Measurements from ENCODE around the gene CXorf65. TPM values are rescaled to one million over a fixed set of nuclear protein-coding genes. Genes with fewer than 3 reads are reported as not detected.

Gene CXorf65
- polyA plus RNA-seq, 3 donors = 0.69 TPM; not detected in 2

- no peak for DNase-seq (ENCODE audit: low read depth in 3 of 3, low spot score in 2 of 3)
Measured at GRCh38 chrX:71107762-71108360, 1.3 kb upstream of the CXorf65 start.

GRCh38 chrX:71107245-71107644 lies 705 bp upstream of the CXorf65 start:
- DNase-seq (ENCODE audit: low read depth in 3 of 3, low spot score in 2 of 3) = no peak

GRCh38 chrX:71105628-71106027 lies 912 bp downstream of the CXorf65 start:
- no peak for DNase-seq (ENCODE audit: low read depth in 3 of 3, low spot score in 2 of 3)

GRCh38 chrX:71103110-71103983 lies 3.2 kb downstream of the CXorf65 start:
- DNase-seq (ENCODE audit: low read depth in 3 of 3, low spot score in 2 of 3) = no peak

DNA sequence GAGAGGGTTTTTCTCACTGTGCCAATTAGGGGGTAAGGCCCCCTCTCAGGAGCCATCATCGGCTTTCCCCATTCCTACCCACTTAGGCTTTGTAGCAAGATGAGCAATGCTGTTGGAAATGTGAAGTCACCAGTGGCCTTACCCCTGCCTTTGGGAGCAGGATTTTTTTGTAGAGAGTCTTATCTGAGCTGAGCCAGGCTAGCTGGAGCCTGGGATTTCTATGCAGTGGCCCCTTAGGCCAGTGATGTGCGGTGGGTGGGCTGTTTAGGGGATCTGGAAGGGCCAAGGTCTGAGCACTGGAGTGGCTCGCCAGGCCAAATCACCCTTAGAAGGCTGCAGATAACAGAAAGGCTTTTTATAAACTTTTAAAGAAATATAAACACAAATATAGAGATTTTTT lies 4.2 kb downstream of the CXorf65 start:
- DNase-seq (ENCODE audit: low read depth in 3 of 3, low spot score in 2 of 3) = no peak

- no peak for DNase-seq (ENCODE audit: low read depth in 3 of 3, low spot score in 2 of 3)
Measured at GRCh38 chrX:71100581-71101505, 5.7 kb downstream of the CXorf65 start.

- no peak for DNase-seq (ENCODE audit: low read depth in 3 of 3, low spot score in 2 of 3)
Measured at GRCh38 chrX:71099736-71100135, 6.8 kb downstream of the CXorf65 start.

- DNase-seq (ENCODE audit: low read depth in 3 of 3, low spot score in 2 of 3) = no peak
Measured at GRCh38 chrX:71098951-71099506, 7.5 kb downstream of the CXorf65 start.

DNA sequence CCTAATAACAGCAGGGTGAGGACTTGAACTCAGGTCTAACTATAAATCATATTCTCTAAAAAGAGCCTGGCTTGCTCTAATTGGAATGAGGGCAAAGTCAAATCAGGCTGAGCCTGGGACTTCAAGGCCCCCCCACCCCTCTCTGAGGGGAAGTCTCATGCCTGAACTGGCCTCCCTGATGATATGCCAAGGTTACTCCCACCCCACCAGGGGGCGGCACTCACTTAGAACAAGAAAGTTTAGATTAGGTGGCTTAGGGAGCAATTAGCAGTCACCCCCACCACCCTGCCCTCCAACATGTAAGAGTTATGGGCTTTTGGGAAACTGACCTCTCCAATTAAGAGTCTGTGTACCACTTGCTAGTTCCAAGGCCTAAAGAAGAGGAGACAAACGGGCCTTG lies 8.2 kb downstream of the CXorf65 start:
- no peak for DNase-seq (ENCODE audit: low read depth in 3 of 3, low spot score in 2 of 3)

DNA sequence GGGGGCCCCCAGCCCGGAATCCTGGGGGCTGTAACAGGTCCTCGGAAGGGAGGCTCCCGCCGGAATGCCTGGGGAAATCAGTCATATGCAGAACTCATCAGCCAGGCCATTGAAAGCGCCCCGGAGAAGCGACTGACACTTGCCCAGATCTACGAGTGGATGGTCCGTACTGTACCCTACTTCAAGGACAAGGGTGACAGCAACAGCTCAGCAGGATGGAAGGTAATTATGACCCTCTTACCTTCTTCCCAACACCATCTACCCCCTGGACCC lies 9.8 kb downstream of the CXorf65 start:
- DNase-seq (ENCODE audit: low read depth in 3 of 3, low spot score in 2 of 3) = no peak

GRCh38 chrX:71095981-71096759 lies 10.4 kb downstream of the CXorf65 start:
- DNase-seq (ENCODE audit: low read depth in 3 of 3, low spot score in 2 of 3) = no peak

DNA sequence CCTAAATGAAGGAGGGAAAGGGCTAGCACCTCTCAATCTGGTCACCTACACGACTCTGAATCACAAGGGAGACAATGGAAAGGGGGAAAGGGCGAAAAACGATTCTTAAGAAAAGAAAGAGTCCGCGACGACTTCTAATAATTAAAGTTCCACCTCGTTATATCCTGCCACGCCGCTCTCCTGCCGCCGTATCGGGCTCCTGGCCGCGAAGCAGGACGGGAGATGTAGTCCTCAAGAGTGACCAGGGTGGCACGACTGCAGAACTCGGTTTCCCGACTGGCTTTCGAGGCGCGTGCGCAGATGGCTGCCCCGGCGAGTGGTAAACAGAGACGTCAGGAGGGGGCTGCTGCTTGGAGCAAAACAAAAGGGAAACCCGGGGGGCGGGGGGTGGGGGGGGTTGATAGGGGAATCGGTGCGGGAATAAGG lies 11.0 kb downstream of the CXorf65 start, which contains the start of gene FOXO4:
TSS of gene FOXO4 (plus strand) at position 297 of the 426 bp plus-strand sequence. CDS start 678 bp downstream, outside the sequence.
- DNase-seq (ENCODE audit: low read depth in 3 of 3, low spot score in 2 of 3) = no peak

GRCh38 chrX:71095033-71095432 lies 11.5 kb downstream of the CXorf65 start:
- DNase-seq (ENCODE audit: low read depth in 3 of 3, low spot score in 2 of 3) = no peak

DNA sequence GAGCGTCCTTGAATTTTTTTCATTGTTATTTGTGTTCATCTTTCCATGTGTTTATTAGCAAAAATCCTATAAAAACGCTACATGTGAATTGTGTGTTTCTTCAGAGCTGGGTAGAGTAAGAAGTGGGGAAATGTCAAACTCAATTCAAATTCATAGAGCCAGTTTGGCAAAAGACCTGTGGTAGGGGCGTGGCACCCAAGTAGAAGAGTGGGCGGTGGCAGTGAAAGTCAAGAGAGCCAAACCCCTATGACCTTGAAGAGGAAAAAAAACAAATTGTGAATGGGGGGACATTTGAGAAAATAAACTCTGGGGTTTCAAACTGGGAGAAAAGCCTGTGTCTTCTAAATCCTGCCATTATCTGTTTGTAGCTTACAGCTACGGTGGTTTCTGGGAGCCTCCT lies 15.3 kb downstream of the CXorf65 start:
- no peak for DNase-seq (ENCODE audit: low read depth in 3 of 3, low spot score in 2 of 3)

DNA sequence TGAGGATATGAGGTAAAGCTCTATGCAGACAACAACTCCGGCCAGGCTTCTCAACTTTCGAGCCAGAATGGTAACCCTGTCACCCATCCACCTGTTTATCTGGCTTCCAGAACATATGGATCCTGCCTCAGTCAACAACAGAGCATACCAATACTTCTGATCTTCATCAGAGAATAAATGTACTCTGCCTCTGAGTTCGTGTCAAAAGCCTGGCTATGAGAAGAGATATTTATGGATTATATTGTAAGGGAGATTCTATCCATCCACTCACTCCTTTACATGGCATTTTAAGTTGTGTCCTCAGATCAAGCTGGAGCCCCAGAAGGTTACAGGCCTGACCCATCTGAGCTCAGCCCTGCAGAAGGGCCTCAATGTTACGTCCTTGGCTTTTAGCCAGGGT lies 20.6 kb downstream of the CXorf65 start:
- DNase-seq (ENCODE audit: low read depth in 3 of 3, low spot score in 2 of 3) = no peak

- DNase-seq (ENCODE audit: low read depth in 3 of 3, low spot score in 2 of 3) = no peak
Measured at GRCh38 chrX:71082822-71083221, 23.7 kb downstream of the CXorf65 start.

DNA sequence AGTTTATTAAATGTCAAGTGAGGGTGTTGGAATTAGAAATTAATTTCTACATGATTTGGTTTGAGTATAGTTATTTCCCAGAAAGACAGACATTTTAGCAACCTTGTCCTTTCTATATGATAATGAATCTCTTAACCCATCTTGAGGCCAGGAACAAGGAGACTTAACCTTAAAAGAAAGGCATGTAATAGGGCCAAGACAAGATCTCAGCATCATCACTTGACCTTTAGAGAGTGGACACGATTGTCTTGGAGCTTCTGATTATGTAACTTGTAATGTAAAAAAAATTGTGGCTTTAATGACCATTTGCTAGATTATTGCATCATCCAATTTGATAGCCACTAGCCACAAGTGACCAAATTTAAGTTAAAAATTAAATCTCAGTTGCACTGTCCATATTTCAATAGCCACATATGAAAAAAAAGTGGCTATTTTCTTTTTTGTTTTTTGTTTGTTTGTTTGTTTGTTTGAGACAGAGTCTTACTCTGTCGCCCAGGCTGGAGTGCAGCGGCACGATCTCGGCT lies 24.4 kb downstream of the CXorf65 start:
- no peak for DNase-seq (ENCODE audit: low read depth in 3 of 3, low spot score in 2 of 3)

DNA sequence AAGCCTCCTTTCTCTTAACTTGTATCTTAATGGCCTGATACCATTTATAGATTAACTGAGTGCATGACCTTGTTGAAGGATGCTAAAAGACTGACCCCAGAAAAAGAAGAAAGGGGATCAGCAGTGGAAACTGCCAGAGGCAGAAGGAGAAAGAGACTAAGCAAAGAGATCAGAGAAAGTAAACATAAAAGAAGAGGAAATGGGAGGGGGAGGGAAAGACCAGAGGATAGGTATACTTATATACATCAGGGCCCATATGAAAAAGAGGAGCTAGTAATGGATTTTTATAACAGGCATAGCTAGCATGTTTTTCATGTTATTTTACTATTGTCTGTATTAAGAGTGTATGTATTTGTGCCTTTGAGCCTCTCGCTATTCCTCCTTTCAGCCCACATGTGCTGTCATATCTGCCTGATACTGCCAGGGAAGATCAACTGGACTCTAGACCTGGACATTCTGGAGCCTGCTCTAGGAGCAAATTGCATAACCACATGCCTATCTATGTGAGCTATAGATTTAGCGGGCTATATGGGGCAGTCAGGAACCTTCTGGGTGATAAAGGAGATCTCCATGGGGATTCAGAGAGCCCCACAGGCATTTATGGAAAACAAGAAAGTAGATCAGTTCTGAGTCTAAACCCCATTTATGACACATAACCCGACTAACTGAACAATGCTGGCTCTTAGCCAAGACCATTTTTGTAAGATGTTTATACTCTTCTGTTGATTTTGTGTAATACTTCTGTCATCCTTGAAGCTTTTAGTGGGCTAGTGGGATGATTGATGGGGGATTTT lies 25.0 kb downstream of the CXorf65 start:
- DNase-seq (ENCODE audit: low read depth in 3 of 3, low spot score in 2 of 3) = no peak

DNA sequence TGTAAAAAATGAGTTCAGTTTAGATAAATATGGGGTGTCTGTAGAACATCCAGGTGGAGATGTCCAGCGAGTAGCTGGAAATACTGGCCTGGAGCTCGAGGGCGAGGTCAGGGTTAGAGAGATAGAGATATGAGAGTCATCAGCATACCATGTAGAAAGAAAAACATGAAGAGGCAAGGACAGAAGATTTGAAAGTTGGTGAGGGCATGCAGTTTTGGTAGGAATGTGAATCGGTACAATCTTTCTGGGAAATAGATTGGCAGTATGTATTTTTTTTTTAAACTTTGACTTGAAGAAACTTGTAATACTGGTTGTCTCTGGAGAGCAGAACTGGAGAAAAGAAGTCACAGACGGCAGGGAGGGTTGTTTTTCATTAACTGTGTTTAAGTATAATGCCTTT lies 36.0 kb downstream of the CXorf65 start:
- DNase-seq (ENCODE audit: low read depth in 3 of 3, low spot score in 2 of 3) = no peak

Data from right renal cortex interstitium (tissue), 3 donors.